Mucosa of descending colon (tissue), 3 donors: ENCODE data around the gene HELZ. TPM values are rescaled to one million over a fixed set of nuclear protein-coding genes. Genes with fewer than 3 reads are reported as not detected.

Experiments used
- ATAC-seq: fragments of 200-7000 bp; cut with Tn5 transposase; one replicate; pipeline ENCODE4 v1.9.1; 2020; ENCODE audit warnings: mild to moderate bottlenecking, moderate library complexity
- DNase-seq, 3 donors: peaks; one replicate each; pipeline ENCODE4 v3.0.0-alpha.2; 2020
- H3K36me3 ChIP-seq: fragments of 200-600 bp; one replicate; pipeline ENCODE4 v1.8.0; 2021; ENCODE audit warnings: low read depth, mild to moderate bottlenecking
- H3K4me1 ChIP-seq: fragments of 200-600 bp; one replicate; pipeline ENCODE4 v1.8.0; 2021; ENCODE audit warnings: low read depth, mild to moderate bottlenecking
- H3K4me3 ChIP-seq: fragments of 200-600 bp; one replicate; pipeline ENCODE4 v1.8.0; 2021; ENCODE audit warnings: mild to moderate bottlenecking
- H3K9me3 ChIP-seq: fragments of 200-600 bp; one replicate; pipeline ENCODE4 v1.8.0; 2021; ENCODE audit warnings: mild to moderate bottlenecking
- CTCF ChIP-seq: fragments of 200-600 bp; IDR thresholded peaks from one replicate; pipeline ENCODE4 v1.8.0; 2022; ENCODE audit warnings: antibody characterized with exemption, mild to moderate bottlenecking
- intact Hi-C, 2 donors: fragments of 100-400 bp; cut with DNase I in 1 of 2; cut with micrococcal nuclease in 1 of 2; formaldehyde crosslinking; loops; one replicate each; pipeline versions ENCODE4 v1.11.0 to v1.11.1; 2022; cut with DNase I, micrococcal nuclease
- total RNA-seq, 3 donors: library from RNA; stranded (reverse); fragmentation: NEBNext Ultra II Directional in 2 of 3; extraction: Animal tissue kit (Norgen Biotek cat#: 25700) in 2 of 3; gene quantifications; one replicate each; pipeline versions ENCODE4 v1.2.1 to v1.2.4, GENCODE V29; 2021 to 2023
- donor health status: DM: no; HTN: no; CAD: no; lungs with moderate emphysema.
- donor health status: DM: no; HTN: no; CAD: no.
- donor health status: DM: no; HTN: yes; CAD: no.

Gene HELZ
- total RNA-seq, 3 donors from 2014 or later: 43.2 to 65.3 (median 43.3) TPM

GRCh38 chr17:67053438-67054000, 191.5 kb downstream of the HELZ start:
- no peak for DNase-seq
- no peak for TF ChIP-seq CTCF
- ATAC-seq: no peak
- no peaks in the 10 kb centered on the region for H3K36me3 ChIP-seq
- intact Hi-C loops: no loop called here
- H3K4me3 ChIP-seq: no peak overlapping the region
- H3K9me3 ChIP-seq: peaks cover 12% of the 10 kb centered on the region
- peaks cover 12% of the 10 kb centered on the region for H3K4me1 ChIP-seq

GRCh38 chr17:67052720-67053437, 192.1 kb downstream of the HELZ start:
- peaks cover 12% of the 10 kb centered on the region for H3K4me1 ChIP-seq
- TF ChIP-seq CTCF: no peak
- ATAC-seq: peak; percentile 23
- no peaks in the 10 kb centered on the region for H3K36me3 ChIP-seq
- no peak overlapping the region for H3K4me3 ChIP-seq
- peak in 2 of 3 donors; percentile 51 to 61 for DNase-seq
- peaks cover 16% of the 10 kb centered on the region for H3K9me3 ChIP-seq
- intact Hi-C loops: no loop called here

GRCh38 chr17:67051837-67052236, 193.2 kb downstream of the HELZ start:
- intact Hi-C loops: no loop called here
- H3K36me3 ChIP-seq: no peaks in the 10 kb centered on the region
- H3K9me3 ChIP-seq: peaks cover 18% of the 10 kb centered on the region
- no peak overlapping the region for H3K4me3 ChIP-seq
- DNase-seq: no peak
- H3K4me1 ChIP-seq: peaks cover 13% of the 10 kb centered on the region
- ATAC-seq: no peak
- no peak for TF ChIP-seq CTCF

- ATAC-seq: no peak
- intact Hi-C loops: no loop called here
- no peak for TF ChIP-seq CTCF
- H3K4me3 ChIP-seq: no peak overlapping the region
- DNase-seq: no peak
- no peaks in the 10 kb centered on the region for H3K36me3 ChIP-seq
- H3K4me1 ChIP-seq: peaks cover 9% of the 10 kb centered on the region
- H3K9me3 ChIP-seq: peaks cover 18% of the 10 kb centered on the region
These were observed 193.8 kb downstream of the HELZ start for GRCh38 chr17:67051155-67051538.

GRCh38 chr17:67050471-67051154, 194.4 kb downstream of the HELZ start:
- ATAC-seq: no peak
- intact Hi-C loops: no loop called here
- no peak for DNase-seq
- Histone ChIP-seq H3K4me1 (peaks cover 12% of the 10 kb centered on the region), H3K36me3 (no peaks in the 10 kb centered on the region), H3K4me3 (no peak overlapping the region), H3K9me3 (peaks cover 18% of the 10 kb centered on the region)
- no peak for TF ChIP-seq CTCF
